IPS-NIHi7 (cell line): ENCODE results near the gene MED8.
"Not testable (repeated sequence)": the region's sequence is repeated elsewhere in the genome, so short reads cannot be mapped to it uniquely, and the experiment has no call there.

ENCODE experiments used
- DNase-seq: peaks from one replicate; pipeline ENCODE4 v3.0.0; 2012; ENCODE audit warnings: mixed read lengths; ENCODE audit errors: extremely low spot score

Gene MED8

DNA sequence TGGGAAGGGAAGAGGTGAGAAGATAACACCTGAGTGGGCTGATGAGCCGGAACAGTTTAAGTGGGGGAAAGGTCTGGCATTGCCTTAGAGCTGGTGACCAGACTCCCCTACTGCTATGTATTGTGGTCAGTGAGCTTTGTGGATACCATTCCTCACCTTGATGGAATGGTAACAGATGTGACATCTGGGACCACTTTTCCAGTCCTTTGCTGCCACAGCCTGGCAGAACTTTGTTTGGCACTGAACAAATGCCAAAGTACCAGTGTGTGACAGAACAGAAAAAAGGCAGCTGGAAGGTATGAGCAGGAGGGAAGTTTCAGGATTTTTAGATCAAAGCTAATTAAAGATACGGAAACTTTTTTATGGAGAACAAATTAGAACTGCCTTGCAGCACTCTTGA is 6.2 kb downstream of the MED8 start:
- DNase-seq, result no peak

DNA sequence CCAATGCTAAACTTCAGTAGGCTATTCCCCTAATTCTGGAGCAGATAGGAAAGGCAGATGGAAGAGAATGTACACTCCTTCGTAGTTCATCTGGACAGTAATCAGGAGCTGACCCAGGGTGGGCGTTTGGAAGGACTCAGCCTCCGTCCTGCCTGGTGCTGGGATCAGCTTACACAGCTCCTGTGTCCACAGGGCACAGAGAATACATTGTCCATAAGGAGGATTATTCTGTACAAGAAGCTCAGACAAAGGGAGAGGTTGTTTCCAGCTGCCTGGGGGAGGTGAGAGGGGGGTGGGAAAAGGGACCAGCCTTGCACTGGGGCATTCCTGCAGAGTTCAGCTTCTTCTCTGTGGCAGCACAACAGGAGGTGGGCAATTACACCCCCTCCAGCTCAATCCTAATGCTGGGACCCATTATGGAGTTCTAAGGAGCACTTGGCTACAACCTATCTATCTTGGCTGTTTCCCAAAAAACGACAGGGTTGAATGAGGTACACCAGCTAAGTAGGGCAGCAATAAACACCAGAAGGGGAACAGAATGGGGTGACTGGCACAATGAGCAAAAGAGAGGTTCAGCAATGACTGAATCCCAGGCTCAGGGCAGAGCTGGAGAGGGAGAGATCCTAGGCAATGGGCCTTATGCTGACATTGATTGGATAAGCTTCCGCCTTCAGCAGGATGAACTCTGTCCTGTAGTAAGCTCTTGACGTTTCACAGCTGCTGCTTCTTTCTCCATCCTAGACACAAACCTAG is 7.4 kb downstream of the MED8 start:
- DNase-seq, result no peak

DNA sequence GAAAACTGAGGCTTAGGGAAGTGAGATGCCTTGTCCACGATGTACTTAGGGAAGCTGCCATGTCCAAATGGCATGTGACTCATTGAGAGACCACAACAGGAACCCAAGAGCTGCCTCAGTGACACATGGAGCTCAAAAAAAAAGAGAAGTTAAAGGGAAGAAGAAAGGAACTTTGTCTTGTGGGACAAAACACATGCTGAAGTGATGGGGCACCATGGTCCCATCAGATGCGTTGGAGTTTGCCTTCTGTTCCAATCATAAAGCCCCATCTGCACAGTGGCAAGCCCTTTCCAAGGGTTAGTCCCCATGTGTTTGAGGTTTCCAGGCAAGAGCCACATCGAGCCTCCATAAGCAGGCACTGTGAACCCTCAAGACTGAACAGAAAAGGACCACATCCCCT is 8.0 kb downstream of the MED8 start:
- no peak for DNase-seq

DNA sequence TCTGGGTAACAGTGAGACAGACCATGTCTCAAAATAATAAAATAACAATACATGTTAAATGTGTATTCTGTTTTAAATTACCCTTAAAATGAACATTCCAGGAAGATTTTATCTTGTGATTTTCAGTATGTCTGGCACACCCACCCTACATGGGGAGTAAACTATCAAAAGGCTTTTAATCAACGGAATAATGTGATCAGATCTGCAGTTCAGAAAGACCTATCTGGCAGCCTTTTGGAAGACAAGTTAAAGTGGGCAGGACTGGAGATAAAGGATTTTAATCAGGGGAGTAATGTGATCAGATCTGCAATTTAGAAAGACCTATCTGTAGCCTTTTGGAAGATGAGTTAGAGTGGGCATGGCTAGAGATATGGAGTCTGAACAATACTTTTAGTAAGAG is 10.1 kb downstream of the MED8 start:
- no peak for DNase-seq

DNA sequence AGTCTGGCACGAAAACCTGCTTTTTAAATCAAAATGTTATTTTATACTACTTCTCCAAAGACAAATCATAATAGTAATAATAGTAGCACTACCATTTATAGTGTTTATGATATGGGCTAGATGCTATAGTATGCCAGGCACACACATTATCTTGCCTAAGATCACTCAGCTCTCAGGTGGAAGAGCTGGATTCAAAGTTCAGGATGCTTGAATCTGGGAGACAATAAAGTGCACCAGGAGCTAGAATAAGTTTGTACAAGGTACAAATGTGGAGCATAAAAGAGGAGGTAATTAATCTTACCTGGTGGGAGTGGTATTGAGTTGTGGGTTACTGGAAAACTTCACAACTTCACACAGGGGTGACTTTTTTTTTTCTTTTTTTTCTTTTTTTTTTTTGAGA is 11.8 kb downstream of the MED8 start:
- DNase-seq, result no peak

DNA sequence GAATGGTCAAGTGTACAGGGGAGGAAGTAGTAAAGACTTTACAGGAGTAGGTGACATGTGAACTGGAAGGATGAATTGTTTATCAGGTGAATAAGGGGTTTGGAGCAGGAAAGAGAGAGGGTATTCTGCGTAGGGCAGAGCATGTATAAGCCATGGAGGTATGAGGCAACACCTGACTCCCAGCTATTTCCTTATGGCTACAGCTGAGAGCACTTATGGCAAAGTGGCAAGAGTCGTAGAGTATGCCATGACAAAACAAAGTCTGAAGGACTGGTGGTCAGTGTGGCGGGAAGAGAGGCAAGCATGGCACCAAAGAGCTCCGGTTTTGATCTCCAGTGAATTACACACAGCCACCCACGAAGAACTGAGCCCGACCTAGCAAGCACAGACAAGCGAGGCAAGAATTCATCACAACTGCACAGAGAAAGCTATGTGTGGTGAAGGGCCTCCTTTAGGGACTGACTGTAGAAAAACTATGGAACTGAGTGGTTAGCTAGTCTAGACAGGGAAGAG is 12.8 kb downstream of the MED8 start:
- no peak for DNase-seq

DNA sequence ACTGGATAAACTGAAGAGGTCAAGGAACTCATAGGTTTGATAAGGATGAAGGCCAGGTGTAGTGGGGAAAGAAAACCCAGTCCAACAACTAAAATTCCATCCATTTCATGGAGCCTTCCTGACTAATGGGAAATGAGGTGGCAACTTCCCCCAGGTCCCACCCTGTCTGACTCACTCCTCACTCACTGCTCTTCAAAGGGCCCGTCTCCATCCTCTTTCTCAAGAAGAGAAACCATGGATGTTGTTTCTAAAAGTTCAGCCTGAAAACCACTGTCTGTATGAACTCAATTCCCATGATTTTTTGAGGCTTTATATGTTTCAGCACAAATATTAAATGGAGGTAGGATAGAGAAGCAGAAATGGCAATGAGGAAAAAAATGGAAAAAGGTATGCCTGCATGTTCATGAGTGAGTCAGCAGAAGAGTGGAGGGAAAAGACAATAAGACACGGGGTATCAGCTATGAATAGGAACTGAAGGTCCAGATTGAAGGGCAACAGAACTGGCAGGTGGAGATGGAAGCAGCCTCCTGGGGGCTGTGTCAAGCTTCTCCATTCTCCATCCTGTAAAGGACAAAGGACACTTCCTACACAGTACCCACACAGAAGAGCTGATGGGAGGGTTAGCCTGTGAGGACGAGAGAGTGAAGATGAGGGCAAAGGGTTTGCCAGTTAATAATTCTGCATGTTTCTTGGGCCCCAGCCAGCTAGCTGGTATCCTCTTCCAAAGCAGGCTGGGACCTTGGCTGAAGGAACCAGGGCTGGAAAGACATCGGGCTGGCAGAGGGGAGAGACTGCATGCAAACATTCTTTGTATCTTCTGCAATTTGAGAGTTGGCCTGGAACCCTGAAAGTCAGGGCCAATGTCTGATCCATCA is 16.3 kb downstream of the MED8 start:
- DNase-seq, result no peak

DNA sequence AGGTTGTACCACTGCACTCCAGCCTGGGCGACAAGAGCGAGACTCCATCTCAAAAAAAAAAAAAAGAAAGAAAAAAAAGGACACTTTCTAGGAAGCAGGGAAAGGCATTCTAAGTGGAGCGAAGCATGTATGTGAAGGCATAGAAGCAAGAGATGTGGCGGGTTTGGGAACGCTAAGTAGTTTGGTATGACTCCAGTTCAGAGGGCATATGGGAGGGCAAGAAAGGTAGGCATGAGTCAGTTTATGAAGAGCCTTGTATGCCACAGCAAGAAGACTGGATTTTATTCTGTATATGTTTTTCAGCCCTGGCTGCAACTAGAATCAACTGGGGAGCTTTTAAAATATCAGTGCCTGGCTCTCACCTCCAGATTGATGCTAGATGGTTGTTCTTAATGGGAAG is 17.4 kb downstream of the MED8 start:
- no peak for DNase-seq

DNA sequence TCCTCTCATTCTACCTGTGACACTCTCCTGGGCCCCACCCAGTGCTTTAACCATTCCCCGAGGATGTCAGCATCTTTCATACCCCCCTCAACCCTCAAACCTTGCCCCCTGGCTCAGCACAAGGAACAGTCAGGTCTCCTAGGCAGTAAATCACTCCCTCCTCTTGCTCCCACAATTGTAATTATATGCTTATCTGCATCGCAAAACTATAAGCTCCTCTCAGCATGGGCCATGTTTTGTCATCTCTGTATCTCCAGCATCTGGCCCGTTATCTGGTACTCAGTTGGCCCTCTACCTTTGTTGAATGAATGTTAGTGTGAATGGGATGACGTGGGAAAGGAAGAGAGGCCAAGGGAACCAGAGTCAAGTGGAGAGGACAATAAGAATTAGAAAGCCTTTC is 19.0 kb downstream of the MED8 start:
- no peak for DNase-seq

DNA sequence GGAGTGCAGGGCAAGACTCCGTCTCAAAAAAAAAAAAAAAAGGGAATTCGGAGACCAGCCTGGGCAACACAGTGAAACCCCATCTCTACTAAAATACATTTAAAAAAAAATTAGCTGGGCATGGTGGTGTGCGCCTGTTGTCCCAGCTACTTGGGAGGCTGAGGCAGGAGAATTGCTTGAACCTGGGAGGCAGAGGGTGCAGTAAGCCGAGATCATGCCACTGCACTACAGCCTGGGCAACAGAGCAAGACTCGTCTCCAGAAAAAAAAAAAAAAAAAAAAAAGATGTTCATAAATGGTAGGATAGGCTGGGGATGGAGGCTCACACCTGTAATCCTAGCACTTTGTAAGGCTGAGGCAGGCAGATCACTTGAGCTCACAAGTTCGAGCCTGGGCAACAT is 19.8 kb downstream of the MED8 start:
- DNase-seq, result not testable (repeated sequence)

DNA sequence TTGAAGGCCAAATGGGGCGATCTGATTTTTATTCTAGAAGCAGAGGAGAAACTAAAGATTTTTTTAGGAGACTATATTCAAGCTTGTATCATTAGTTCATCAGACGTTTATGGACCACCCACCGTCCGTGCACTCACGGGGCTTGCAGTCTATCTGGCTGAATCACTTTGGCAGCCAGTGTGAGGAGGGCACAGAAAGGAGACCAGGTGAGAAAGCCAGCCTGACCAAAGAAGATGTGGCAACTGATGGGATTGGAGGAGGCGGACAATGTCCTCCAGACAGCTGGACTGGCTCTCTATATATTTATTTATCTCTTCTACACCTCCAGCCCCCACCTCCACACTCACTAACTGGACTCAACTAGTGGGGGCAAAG is 21.0 kb downstream of the MED8 start:
- DNase-seq, result no peak

DNA sequence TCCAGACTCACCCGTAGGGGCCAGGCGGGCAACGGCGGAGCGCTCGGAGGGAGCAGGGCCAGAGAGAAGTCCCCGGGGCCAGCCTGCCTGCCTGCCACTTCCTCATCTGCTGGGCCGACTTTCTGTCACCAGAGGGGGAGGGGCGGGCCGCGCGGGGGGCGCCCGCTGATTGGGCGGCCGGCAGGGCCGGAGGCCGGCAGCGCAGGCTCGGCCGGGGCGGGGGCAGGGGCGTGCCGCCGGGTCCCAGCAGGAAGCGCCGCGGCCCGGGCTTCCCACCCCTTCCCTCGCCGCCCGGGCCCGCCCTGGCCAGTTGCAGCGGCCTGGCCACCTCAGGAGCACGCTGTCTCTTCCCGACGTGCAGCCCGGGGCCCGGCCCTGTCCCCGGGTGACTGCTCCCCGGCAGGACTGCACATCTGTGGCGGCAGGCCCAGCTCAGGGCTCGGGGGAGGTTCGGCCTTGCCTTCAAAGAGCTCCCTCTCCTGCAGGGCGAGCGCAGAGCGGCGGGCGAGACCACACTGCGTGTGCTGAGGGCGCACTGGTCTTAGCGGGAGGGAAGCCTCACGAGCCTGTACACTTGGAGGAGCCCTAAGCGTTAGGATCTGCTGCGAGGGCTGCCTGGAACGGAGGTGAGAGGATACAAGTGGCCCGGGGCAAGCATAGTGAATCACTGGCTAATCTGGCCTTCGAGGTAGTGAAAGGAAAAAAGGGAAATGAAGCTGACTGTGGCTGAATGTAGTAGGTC is 21.5 kb downstream of the MED8 start, which contains the start of gene ELOVL1:
ELOVL1 (minus strand) TSS at position 108 of the 742 bp plus-strand sequence. CDS start 2,402 bp downstream, outside the sequence.
- DNase-seq, result peak; percentile 97

DNA sequence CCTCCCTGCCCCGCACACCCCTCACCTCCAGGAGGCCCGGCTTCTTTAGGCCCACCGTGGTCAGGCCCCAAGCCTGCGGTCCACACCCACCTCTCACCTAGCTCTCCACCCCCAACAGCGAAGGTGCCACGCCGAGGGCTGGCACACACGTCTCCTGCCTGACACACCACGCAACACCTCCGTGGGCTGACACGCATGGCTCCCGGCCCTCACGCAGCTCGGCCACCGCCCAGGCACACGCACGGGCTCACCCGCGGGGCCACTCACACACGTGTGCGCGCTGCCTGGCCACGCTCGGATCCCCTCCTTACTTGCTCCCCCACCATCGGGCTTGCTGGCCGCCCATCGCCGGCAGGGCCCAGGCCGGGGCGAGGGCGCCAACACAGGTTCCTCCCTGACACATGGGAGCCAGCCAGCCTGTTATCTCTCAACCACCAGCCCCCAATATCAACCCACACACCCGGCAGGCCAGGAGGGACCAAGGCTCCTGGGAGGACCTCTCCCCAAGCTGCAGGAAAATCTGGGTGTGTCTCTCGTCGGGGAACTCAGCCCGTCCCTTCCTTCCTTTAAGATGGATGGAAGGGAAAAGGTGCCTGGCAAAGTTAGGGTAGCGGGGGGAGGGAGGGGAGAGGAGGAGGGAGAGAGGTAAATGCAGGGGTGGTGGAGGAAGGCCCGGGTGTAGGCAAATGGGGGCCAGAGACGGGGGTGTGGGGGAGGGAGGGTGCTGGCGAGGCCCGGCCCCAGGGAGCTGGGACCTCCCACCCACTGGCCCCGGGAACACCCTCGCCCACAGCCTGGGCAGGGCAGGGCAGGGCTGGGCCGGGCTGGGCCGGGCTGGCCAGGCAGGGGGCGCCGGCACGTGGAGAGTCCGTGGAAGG is 22.3 kb downstream of the MED8 start:
- peak; percentile 48 for DNase-seq

DNA sequence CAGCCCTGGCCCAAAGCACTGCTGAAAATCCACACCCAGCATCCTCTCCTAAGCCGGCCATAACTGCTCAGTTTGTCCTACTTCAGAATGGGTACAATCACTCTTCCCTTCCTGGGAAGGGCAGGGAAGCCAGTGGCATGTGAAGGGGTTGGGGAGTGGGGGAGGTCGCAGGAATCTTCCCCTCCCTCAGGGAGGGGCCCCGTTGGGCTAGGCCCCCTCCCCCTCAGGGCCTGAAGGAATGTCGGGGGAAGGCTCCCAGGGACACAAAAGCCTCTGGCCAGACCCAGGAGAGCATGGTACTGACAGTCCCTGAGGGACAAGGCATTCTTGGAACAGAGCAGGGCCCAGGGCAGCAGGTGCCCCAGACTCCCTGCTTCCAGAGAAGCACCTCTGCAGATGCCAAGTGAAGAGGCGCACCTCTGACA is 23.0 kb downstream of the MED8 start:
- peak; percentile 25 for DNase-seq

DNA sequence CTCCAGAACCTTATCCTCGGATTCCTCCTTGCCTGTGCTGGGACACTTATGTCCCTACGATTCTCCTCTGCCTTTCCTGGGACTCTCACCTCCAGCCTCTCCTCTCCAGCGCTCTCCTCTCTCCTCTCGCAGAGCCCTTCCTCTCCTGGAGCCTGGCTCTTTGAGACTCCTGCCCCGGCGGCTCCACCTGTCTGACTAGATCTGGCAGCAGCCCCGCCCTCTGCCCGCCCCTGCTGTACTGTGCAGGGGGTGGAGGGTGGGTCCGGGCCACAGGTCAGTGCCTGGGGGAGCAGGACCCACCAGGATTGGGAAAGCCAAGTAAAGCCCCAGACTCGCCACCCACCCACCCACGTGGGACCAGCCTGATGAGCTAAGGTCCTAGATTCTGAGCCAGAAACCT is 23.4 kb downstream of the MED8 start:
- peak; percentile 58 for DNase-seq

DNA sequence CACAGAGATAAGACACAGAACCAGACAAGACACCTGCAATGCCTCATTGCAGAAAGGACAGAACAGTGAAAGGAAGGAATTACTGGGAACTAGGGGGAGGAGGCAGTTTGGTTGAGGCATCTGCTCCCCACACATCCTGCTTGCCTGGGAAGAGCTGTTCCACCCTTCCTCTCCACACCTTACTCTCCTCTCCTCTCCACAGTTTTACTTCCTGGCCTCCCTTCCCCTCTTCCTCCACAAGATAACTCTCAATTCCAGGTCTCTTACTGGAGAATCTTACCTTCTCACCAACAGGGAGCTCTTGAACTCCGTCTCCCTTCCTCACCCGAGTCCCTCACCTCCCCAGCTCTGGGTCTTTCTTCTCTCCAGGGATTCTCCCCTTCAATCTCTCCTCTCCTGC is 23.9 kb downstream of the MED8 start:
- DNase-seq, result no peak

DNA sequence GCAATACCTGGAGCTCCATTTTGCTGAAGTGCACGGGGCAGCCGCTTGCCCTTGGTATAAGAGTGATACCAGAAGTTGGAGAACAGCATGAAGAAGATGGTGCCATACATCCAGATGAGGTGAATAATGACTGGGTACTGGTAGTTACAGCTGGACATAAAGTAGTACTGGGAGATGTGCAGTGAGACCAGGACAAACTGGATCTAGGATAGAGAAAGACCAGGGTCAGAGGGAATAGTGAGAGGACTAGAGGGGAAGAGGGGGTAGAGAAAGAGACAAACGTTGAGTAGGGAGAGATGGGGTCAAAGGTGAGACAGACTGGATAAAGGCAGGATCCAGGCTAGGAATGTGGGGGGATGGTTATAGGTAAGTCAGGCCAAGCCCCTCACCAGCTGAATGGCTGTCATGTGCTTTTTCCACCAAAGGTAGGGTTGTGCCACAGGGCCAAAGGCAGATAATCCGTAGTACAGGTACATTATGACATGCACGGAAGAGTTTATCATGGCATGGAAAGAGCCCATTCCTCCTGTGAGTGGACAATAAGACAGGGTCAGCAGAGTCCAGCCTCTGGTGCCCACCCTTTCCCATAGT is 25.6 kb downstream of the MED8 start:
- no peak for DNase-seq

DNA sequence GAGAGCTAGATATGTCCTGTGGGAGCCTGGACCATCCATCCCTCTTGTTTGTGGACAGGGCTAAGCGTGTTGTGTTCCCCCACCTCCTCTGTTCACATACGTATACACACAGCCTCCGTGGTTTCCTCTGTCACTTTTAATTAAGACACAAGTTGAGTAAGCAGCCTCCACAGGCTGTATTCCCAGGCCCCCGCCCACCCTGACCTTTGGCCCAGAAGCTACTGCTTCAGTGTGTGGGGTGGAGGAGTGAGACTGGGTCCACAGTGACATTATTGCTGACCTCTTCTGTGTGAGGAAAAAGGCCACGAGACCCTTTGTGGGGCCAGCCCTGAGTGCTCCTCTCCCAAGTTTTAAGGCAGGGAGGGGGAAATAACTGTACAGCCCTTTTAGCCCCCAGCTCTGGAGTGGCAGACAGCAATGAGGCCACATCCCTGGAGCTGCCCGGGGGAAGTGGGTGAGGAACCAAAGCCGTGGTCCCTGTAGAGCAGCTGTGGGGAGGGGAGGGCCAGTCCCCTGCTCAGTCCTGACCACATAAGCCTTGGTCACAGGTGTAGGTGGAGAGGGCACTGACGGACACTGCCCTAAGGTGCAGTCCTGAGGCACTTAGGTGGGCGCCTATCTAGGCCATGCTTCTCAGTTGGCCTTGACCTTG is 26.2 kb downstream of the MED8 start:
- DNase-seq, result no peak

DNA sequence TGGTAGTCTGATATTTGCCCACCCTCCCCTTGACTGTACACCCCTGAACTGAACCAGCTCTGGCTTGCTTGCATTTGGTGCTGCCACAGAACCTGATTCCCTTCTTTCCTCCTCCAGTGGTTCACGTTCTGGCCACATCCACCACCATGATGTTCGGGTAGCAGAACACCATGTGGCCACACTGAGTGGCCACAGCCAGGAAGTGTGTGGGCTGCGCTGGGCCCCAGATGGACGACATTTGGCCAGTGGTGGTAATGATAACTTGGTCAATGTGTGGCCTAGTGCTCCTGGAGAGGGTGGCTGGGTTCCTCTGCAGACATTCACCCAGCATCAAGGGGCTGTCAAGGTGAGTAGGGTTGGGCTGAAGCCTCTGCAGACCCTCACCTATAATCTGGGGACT is 29.0 kb downstream of the MED8 start:
- DNase-seq, result no peak

DNA sequence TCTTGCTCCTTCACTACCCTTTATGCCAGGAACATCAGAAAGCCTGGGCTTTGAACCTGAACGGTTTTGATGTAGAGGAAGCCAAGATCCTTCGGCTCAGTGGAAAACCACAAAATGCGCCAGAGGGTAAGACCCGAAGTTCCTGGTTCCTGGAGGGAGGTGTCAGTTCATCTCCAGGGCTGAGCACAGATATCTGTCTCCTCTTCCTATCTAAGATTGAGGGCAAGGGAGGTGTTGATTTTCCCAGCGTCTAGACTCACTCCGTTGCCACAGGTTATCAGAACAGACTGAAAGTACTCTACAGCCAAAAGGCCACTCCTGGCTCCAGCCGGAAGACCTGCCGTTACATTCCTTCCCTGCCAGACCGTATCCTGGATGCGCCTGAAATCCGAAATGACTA is 29.9 kb downstream of the MED8 start:
- no peak for DNase-seq
